GM18508 (cell line): ENCODE results near the gene CCDC82.
A peak's percentile ranks its signal among the peaks of the same experiment; 100 is the strongest.
"Not testable (repeated sequence)": the region's sequence is repeated elsewhere in the genome, so short reads cannot be mapped to it uniquely, and the experiment has no call there.

Experiments used
- ATAC-seq: cut with Tn5 transposase; IDR thresholded peaks from one replicate; pipeline ENCODE4 v1.9.1; 2021; ENCODE audit warnings: moderate number of reproducible peaks; ENCODE audit not compliant: insufficient read depth, unreplicated experiment

The CCDC82 gene

GRCh38 chr11:96389720-96390487 is at the start of gene CCDC82, which contains the start of gene JRKL:
CCDC82 (minus strand) TSS chr11:96389912; CDS start chr11:96384747, 5,165 bp downstream.
JRKL (plus strand) TSS chr11:96390013; CDS start chr11:96390650, 637 bp downstream.
- peak; percentile 77 for ATAC-seq

- ATAC-seq = not testable (repeated sequence)
Observed at GRCh38 chr11:96432654-96433053, 42.9 kb upstream of the CCDC82 start.

GRCh38 chr11:96430668-96431067 is 41.0 kb upstream of the CCDC82 start:
- ATAC-seq = no peak

- ATAC-seq = no peak
Observed at GRCh38 chr11:96424693-96425092, 35.0 kb upstream of the CCDC82 start.

GRCh38 chr11:96413408-96413807 is 23.7 kb upstream of the CCDC82 start:
- ATAC-seq = no peak

GRCh38 chr11:96412761-96413381 is 23.2 kb upstream of the CCDC82 start:
- no peak for ATAC-seq

- not testable (repeated sequence) for ATAC-seq
Observed at GRCh38 chr11:96411412-96411811, 21.7 kb upstream of the CCDC82 start.

- no peak for ATAC-seq
Observed at GRCh38 chr11:96400697-96401096, 11.0 kb upstream of the CCDC82 start.

GRCh38 chr11:96397863-96398262 is 8.2 kb upstream of the CCDC82 start:
- ATAC-seq = no peak

GRCh38 chr11:96396637-96397036 is 6.9 kb upstream of the CCDC82 start:
- ATAC-seq = no peak

GRCh38 chr11:96394773-96395172 is 5.1 kb upstream of the CCDC82 start:
- no peak for ATAC-seq

- ATAC-seq = no peak
Observed at GRCh38 chr11:96393753-96394348, 4.1 kb upstream of the CCDC82 start.

GRCh38 chr11:96391698-96392307 is 2.1 kb upstream of the CCDC82 start:
- no peak for ATAC-seq

GRCh38 chr11:96390488-96390792 is 728 bp upstream of the CCDC82 start:
- ATAC-seq = no peak

GRCh38 chr11:96388891-96389719 is 607 bp downstream of the CCDC82 start:
- peak; percentile 35 for ATAC-seq

GRCh38 chr11:96385187-96385586 is 4.5 kb downstream of the CCDC82 start:
- no peak for ATAC-seq

- no peak for ATAC-seq
Observed at GRCh38 chr11:96384156-96384555, 5.6 kb downstream of the CCDC82 start.

- no peak for ATAC-seq
Observed at GRCh38 chr11:96376796-96377195, 12.9 kb downstream of the CCDC82 start.

- ATAC-seq = no peak
Observed at GRCh38 chr11:96373826-96374225, 15.9 kb downstream of the CCDC82 start.

GRCh38 chr11:96367342-96367741 is 22.4 kb downstream of the CCDC82 start:
- ATAC-seq = no peak
